Endodermal cell (in vitro differentiated cells): ENCODE measurements around the gene NAA38. TPM values are rescaled to one million over a fixed set of nuclear protein-coding genes. Genes with fewer than 3 reads are reported as not detected.

Experiments used
- DNase-seq: peaks from one replicate; pipeline ENCODE4 v3.0.0-alpha.2; 2017
- H3K27ac ChIP-seq: 2 replicates; pipeline ENCODE4 v1.5.1; 2013; ENCODE audit warnings: mild to moderate bottlenecking, low read depth, low read length, moderate library complexity
- H3K27me3 ChIP-seq: 2 replicates; pipeline ENCODE4 v1.6.1; 2013; ENCODE audit warnings: mild to moderate bottlenecking, low read length, moderate library complexity; ENCODE audit not compliant: insufficient read depth, control insufficient read depth, poor library complexity, severe bottlenecking
- H3K36me3 ChIP-seq: 2 replicates; pipeline ENCODE4 v1.7.0; 2013; ENCODE audit warnings: mild to moderate bottlenecking, low read length, moderate library complexity; ENCODE audit not compliant: control insufficient read depth, insufficient read depth
- H3K4me1 ChIP-seq: one replicate; pipeline ENCODE4 v1.7.0; 2013; ENCODE audit warnings: low read length; ENCODE audit not compliant: control insufficient read depth, insufficient read depth
- H3K4me3 ChIP-seq: 2 replicates; pipeline ENCODE4 v1.5.1; 2013; ENCODE audit warnings: mild to moderate bottlenecking, low read length, moderate library complexity
- H3K9ac ChIP-seq: 2 replicates; pipeline ENCODE4 v1.6.1; 2013; ENCODE audit warnings: mild to moderate bottlenecking, low read length, moderate library complexity; ENCODE audit not compliant: poor library complexity, severe bottlenecking; ENCODE audit errors: extremely low read depth
- H3K9me3 ChIP-seq: 2 replicates; pipeline ENCODE4 v1.6.1; 2013; ENCODE audit warnings: mild to moderate bottlenecking, low read length, moderate library complexity; ENCODE audit not compliant: control insufficient read depth
- H3K27ac Mint-ChIP-seq: 2 replicates; pipeline ENCODE4 v1.8.0; 2020; ENCODE audit warnings: mixed read lengths
- H3K27me3 Mint-ChIP-seq: 2 replicates; pipeline ENCODE4 v1.8.0; 2021; ENCODE audit warnings: mild to moderate bottlenecking, mixed read lengths; ENCODE audit not compliant: insufficient read depth
- H3K36me3 Mint-ChIP-seq: 2 replicates; pipeline ENCODE4 v1.8.0; 2020; ENCODE audit warnings: low read depth, mixed read lengths
- H3K4me1 Mint-ChIP-seq: 2 replicates; pipeline ENCODE4 v1.8.0; 2020; ENCODE audit warnings: mixed read lengths
- H3K4me3 Mint-ChIP-seq: 2 replicates; pipeline ENCODE4 v1.8.0; 2020; ENCODE audit warnings: mild to moderate bottlenecking, moderate library complexity, mixed read lengths
- H3K9me3 Mint-ChIP-seq: 2 replicates; pipeline ENCODE4 v1.8.0; 2020; ENCODE audit warnings: mild to moderate bottlenecking, mixed read lengths
- WGBS, 2 experiments: methylation state at CpG; one replicate each; pipeline versions ENCODE4 v1.1.5 to v1.1.7; 2013; ENCODE audit warnings: missing lambda C conversion rate in 2 of 2, mixed read lengths in 1 of 2; ENCODE audit not compliant: insufficient coverage in 1 of 2, insufficient read length in 1 of 2; 5-methylcytosine and 5-hydroxymethylcytosine counted together
- total RNA-seq, 2 donors: library from RNA; stranded (reverse); fragmentation: NEBNext Ultra II Directional in 1 of 2; extraction: Animal tissue kit (Norgen Biotek cat#: 25700) in 1 of 2; gene quantifications; 2 replicates in 1 of 2; 3 replicates in 1 of 2; pipeline ENCODE4 v1.2.1, GENCODE V29; 2021
- TF ChIP-seq, protein P1 (sequence below): fragments of 200-600 bp; sonication (generic); conservative IDR thresholded peaks from 2 replicates; pipeline ENCODE4 v1.5.0; 2021; ENCODE audit warnings: antibody characterized with exemption, mild to moderate bottlenecking

Gene NAA38
- total RNA-seq, 2 donors from 2014 or later, result 38.9 to 44.8 TPM

DNA sequence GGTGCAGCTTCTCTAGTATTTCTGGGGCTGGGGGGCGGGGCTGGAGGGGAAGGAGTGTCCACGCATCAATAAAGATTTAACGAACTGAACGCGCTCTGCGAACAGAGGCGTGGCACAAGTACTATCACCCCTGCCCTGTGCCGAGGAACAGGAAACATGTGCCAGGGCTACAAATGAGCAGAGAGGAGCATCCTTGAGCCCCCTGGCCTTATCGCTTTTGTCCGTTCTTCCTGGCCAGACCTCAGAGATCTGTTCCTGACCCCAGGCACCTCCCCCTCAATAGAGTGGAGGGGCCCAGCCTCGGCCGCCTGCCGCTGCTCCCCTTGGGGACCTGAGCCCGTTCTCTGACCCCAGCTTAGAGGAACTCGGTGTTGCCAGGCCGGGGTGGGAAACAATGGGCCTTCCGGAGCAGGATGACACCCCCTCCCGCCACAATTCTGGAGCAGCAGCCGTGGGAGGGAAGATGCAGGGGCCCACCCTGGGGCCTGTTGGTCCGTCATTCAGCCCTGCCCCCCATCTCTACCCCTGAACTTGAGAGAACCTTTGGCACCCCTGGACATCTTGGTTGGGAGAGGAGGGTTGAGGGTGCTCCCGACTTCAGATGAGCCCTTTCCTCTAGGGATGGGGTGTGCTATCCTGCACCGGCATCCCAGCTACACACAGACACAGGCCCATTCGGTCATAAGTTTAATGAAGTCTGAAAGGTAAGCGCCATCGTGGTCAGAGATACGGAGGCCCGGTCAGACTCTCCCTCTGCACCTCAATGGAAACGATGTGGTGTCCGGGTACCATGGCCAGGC, 1.1 kb downstream of the NAA38 start:
- H3K27me3 ChIP-seq, result no peaks in the 10 kb centered on the region
- peak; percentile 68 for DNase-seq
- 17 to 27% methylated on average over 17 to 29 of the region's 29 CpGs for WGBS, 2 experiments

GRCh38 chr17:7855660-7856010, 1.7 kb downstream of the NAA38 start:
- Mint-ChIP-seq H3K9me3 (no peaks in the 10 kb centered on the region), H3K27ac (no peak overlapping the region), H3K36me3 (peaks cover 35% of the 10 kb centered on the region), H3K27me3 (peaks cover 36% of the 10 kb centered on the region), H3K4me1 (peaks cover 14% of the 10 kb centered on the region), H3K4me3 (no peak overlapping the region)
- Histone ChIP-seq H3K36me3 (peaks cover 41% of the 10 kb centered on the region), H3K9ac (peak overlapping the region; percentile 83), H3K4me1 (no peaks in the 10 kb centered on the region), H3K27me3 (no peaks in the 10 kb centered on the region), H3K9me3 (no peaks in the 10 kb centered on the region), H3K27ac (peak overlapping the region; percentile 38), H3K4me3 (peak overlapping the region; percentile 93)
- DNase-seq, result no peak
- 11 to 21% methylated on average over 10 to 15 of the region's 15 CpGs for WGBS, 2 experiments
- TF ChIP-seq, protein P1, sequence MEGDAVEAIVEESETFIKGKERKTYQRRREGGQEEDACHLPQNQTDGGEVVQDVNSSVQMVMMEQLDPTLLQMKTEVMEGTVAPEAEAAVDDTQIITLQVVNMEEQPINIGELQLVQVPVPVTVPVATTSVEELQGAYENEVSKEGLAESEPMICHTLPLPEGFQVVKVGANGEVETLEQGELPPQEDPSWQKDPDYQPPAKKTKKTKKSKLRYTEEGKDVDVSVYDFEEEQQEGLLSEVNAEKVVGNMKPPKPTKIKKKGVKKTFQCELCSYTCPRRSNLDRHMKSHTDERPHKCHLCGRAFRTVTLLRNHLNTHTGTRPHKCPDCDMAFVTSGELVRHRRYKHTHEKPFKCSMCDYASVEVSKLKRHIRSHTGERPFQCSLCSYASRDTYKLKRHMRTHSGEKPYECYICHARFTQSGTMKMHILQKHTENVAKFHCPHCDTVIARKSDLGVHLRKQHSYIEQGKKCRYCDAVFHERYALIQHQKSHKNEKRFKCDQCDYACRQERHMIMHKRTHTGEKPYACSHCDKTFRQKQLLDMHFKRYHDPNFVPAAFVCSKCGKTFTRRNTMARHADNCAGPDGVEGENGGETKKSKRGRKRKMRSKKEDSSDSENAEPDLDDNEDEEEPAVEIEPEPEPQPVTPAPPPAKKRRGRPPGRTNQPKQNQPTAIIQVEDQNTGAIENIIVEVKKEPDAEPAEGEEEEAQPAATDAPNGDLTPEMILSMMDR, result no peak

More for the DNA sequence above, 1.1 kb downstream of the NAA38 start:
- H3K27me3 Mint-ChIP-seq, result peaks cover 36% of the 10 kb centered on the region
- H3K27ac Mint-ChIP-seq, result no peak overlapping the region
- H3K4me3 Mint-ChIP-seq, result no peak overlapping the region
- Histone ChIP-seq H3K9me3 (no peaks in the 10 kb centered on the region), H3K36me3 (peaks cover 40% of the 10 kb centered on the region), H3K9ac (peak overlapping the region; percentile 83), H3K4me1 (no peaks in the 10 kb centered on the region), H3K27ac (peak overlapping the region; percentile 96), H3K4me3 (peak overlapping the region; percentile 93)
- no peaks in the 10 kb centered on the region for H3K9me3 Mint-ChIP-seq
- peaks cover 19% of the 10 kb centered on the region for H3K4me1 Mint-ChIP-seq
- peaks cover 30% of the 10 kb centered on the region for H3K36me3 Mint-ChIP-seq
- TF ChIP-seq, protein P1, result no peak

- Mint-ChIP-seq H3K9me3 (no peaks in the 10 kb centered on the region), H3K36me3 (peaks cover 41% of the 10 kb centered on the region), H3K4me3 (no peak within 1 kb of the TSS), H3K27me3 (peaks cover 36% of the 10 kb centered on the region), H3K27ac (peak within 1 kb of the TSS; percentile 84), H3K4me1 (peaks cover 14% of the 10 kb centered on the region)
- DNase-seq, result peak; percentile 91
- H3K9me3 ChIP-seq, result no peaks in the 10 kb centered on the region
- 16 to 20% methylated on average over 30 to 57 of the region's 57 CpGs for WGBS, 2 experiments
- H3K36me3 ChIP-seq, result peaks cover 41% of the 10 kb centered on the region
- H3K27ac ChIP-seq, result peak within 1 kb of the TSS; percentile 96
- peak within 1 kb of the TSS; percentile 83 for H3K9ac ChIP-seq
- no peaks in the 10 kb centered on the region for H3K4me1 ChIP-seq
- no peaks in the 10 kb centered on the region for H3K27me3 ChIP-seq
- peak within 1 kb of the TSS; percentile 93 for H3K4me3 ChIP-seq
- TF ChIP-seq, protein P1, result no peak
Observed at GRCh38 chr17:7854851-7855659, 2.3 kb downstream of the NAA38 start, which contains the start of gene TMEM88. Gene TMEM88, plus strand, starts transcription at chr17:7855066. Its CDS starts 9 bp downstream, at chr17:7855075.
